Neutrophil (primary cell): ENCODE data around the gene FOXK2.

Experiments
- H3K27ac ChIP-seq: fragments of 200-600 bp; sonication (generic); 2 replicates; pipeline ENCODE4 v1.5.1; 2016; ENCODE audit warnings: mild to moderate bottlenecking, moderate library complexity
- H3K27me3 ChIP-seq: fragments of 200-600 bp; sonication (generic); 2 replicates; pipeline ENCODE4 v1.6.0; 2016; ENCODE audit warnings: mild to moderate bottlenecking
- H3K36me3 ChIP-seq: fragments of 200-600 bp; sonication (generic); 2 replicates; pipeline ENCODE4 v1.5.1; 2017
- H3K4me1 ChIP-seq, 2 experiments: fragments of 200-600 bp in 1 of 2; sonication (generic) in 1 of 2; 1 replicate in 1 of 2; 2 replicates in 1 of 2; pipeline versions ENCODE4 v1.5.1 to v1.6.1; 2013 to 2016; ENCODE audit warnings: low read depth in 1 of 2, low read length in 1 of 2, mild to moderate bottlenecking in 1 of 2, moderate library complexity in 1 of 2; ENCODE audit not compliant: control insufficient read depth in 1 of 2, insufficient read depth in 1 of 2
- H3K4me3 ChIP-seq, 2 experiments: fragments of 200-600 bp in 1 of 2; sonication (generic) in 1 of 2; 1 replicate in 1 of 2; 2 replicates in 1 of 2; pipeline ENCODE4 v1.5.1; 2013 to 2016; ENCODE audit warnings: low read depth in 1 of 2, low read length in 1 of 2, mild to moderate bottlenecking in 1 of 2, moderate library complexity in 1 of 2
- H3K9me3 ChIP-seq: fragments of 200-600 bp; sonication (generic); 2 replicates; pipeline ENCODE4 v1.5.1; 2016
- TF ChIP-seq, protein P1 (sequence below): fragments of 200-600 bp; sonication (generic); IDR thresholded peaks from 2 replicates; pipeline ENCODE4 v1.5.1; 2016; ENCODE audit warnings: antibody characterized with exemption

The FOXK2 gene

DNA sequence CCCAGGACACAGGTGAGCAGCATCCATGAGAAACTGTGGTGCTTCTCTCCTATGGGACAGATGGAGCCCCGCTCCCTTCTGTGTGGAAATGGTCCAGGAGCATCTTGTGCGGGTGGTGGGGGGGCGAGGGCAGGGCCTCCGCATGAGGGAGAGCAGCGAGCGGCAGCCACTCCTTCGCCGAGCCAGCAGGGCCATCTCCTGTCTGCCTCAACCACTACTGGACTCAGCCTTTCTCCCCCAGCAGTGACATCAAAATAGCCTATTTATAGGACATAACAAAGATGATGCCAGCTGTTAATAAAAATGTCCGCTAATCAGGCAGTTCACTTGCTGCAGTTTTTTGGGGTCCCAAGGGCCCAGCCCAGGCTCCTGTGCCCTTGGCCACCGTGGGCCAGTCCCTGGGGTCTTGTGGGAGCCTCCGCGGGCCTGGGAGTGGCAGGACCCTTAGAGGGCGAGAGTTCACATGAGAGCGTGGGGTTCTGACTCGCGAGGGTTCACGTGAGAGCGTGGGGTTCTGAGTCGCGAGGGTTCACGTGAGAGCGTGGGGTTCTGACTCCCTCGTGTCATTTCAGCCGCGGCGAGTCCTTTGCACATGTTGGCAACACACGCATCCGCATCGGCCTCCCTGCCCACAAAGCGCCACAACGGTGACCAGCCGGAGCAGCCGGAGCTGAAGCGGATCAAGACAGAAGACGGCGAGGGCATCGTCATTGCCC, 81.4 kb downstream of the FOXK2 start:
- H3K36me3 ChIP-seq, result peaks cover 96% of the 10 kb centered on the region
- no peak overlapping the region for H3K4me3 ChIP-seq
- no peaks in the 10 kb centered on the region for H3K27me3 ChIP-seq
- TF ChIP-seq, protein P1, sequence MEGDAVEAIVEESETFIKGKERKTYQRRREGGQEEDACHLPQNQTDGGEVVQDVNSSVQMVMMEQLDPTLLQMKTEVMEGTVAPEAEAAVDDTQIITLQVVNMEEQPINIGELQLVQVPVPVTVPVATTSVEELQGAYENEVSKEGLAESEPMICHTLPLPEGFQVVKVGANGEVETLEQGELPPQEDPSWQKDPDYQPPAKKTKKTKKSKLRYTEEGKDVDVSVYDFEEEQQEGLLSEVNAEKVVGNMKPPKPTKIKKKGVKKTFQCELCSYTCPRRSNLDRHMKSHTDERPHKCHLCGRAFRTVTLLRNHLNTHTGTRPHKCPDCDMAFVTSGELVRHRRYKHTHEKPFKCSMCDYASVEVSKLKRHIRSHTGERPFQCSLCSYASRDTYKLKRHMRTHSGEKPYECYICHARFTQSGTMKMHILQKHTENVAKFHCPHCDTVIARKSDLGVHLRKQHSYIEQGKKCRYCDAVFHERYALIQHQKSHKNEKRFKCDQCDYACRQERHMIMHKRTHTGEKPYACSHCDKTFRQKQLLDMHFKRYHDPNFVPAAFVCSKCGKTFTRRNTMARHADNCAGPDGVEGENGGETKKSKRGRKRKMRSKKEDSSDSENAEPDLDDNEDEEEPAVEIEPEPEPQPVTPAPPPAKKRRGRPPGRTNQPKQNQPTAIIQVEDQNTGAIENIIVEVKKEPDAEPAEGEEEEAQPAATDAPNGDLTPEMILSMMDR, result no peak
- no peak overlapping the region for H3K27ac ChIP-seq
- H3K9me3 ChIP-seq, result no peaks in the 10 kb centered on the region
- H3K4me1 ChIP-seq, result peaks cover 0 to 5% of the 10 kb centered on the region in 2 experiments

DNA sequence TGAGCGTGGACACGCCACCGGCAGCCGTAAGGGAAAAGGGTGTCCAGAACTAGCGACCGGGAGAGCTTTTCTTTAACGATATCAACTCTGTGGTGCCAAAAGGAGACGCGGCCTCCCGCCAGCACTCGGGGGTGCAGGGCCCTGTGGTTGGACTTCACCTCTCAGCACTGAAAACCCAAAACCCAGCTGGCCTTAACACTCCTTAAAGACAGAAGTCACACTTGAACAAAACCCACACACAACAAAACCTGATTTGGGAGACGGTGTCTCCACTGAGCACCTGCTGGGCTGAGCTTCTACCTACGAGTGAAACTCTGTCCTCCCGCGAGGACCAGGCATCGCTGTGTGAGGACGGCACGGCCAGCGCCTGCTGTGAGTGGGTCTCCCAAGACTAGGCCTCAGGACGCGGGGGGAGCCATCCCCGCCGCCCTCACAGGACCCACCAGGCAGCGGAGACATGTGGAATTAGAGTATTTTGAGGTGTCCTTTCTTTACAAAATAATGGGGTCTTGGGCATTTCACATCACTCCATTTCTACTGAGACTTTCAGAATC, 82.0 kb downstream of the FOXK2 start:
- H3K27ac ChIP-seq, result no peak overlapping the region
- no peaks in the 10 kb centered on the region for H3K27me3 ChIP-seq
- TF ChIP-seq, protein P1, result no peak
- H3K4me3 ChIP-seq, result no peak overlapping the region
- H3K36me3 ChIP-seq, result peaks cover 96% of the 10 kb centered on the region
- H3K9me3 ChIP-seq, result no peaks in the 10 kb centered on the region
- peaks cover 0 to 5% of the 10 kb centered on the region in 2 experiments for H3K4me1 ChIP-seq

DNA sequence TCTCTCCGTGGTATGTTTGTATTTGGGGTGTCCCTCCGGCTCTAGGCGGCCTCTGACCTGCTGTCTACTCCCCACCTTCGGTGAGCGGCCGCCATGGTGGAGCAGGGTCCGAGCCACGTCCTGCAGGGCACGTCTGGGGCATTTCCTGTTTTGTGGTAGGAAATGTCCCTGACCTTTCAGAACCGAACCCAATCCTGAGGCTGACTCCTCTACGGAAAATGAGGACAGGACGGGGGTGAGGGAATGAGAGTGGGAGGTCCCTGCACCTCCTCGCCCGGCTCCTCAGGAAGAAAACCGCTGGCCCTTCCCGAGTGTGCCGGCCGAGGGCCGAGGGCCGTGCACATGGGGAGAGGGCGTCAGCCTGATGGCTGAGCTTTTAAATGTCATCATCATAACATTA, 83.0 kb downstream of the FOXK2 start:
- H3K9me3 ChIP-seq, result no peaks in the 10 kb centered on the region
- peaks cover 0 to 5% of the 10 kb centered on the region in 2 experiments for H3K4me1 ChIP-seq
- no peaks in the 10 kb centered on the region for H3K27me3 ChIP-seq
- no peak overlapping the region for H3K27ac ChIP-seq
- H3K36me3 ChIP-seq, result peaks cover 86% of the 10 kb centered on the region
- no peak overlapping the region for H3K4me3 ChIP-seq
- TF ChIP-seq, protein P1, result no peak

DNA sequence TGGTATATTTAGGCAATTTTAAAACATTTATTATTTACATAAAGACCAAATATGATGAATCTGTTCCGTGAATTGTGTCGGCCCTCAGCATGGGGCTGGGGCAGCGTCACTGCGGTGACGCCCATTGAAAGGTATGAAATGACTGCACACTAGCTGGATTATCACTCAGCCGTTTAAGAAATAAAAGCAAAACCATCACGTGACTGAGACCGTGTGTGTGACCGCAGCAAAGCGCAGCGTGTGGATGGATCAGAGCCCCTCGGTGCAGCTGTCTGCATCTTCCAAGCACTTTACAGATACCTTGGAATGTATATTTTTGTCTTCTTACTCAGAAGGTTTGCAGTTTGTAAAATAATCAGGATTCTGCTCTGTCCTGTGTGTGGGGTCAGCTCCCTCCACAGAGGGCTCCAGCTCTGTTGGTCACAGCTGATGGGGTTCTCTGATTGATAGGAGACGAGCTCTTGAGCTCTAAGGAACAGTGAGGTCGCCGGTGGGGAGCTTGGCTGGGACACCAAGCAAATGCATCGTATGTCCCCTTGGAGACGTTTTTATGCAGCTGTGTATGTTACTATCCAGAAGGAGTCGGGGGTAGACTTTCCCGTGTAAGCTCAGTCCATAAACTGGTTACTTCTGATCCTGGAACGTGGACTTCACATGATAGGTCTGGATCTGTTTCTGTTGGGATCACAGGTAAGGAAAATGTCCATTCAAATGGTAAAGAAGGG, 83.6 kb downstream of the FOXK2 start:
- H3K4me3 ChIP-seq, result no peak overlapping the region
- peaks cover 0 to 5% of the 10 kb centered on the region in 2 experiments for H3K4me1 ChIP-seq
- no peak overlapping the region for H3K27ac ChIP-seq
- H3K27me3 ChIP-seq, result no peaks in the 10 kb centered on the region
- H3K9me3 ChIP-seq, result no peaks in the 10 kb centered on the region
- H3K36me3 ChIP-seq, result peaks cover 81% of the 10 kb centered on the region
- TF ChIP-seq, protein P1, result no peak

DNA sequence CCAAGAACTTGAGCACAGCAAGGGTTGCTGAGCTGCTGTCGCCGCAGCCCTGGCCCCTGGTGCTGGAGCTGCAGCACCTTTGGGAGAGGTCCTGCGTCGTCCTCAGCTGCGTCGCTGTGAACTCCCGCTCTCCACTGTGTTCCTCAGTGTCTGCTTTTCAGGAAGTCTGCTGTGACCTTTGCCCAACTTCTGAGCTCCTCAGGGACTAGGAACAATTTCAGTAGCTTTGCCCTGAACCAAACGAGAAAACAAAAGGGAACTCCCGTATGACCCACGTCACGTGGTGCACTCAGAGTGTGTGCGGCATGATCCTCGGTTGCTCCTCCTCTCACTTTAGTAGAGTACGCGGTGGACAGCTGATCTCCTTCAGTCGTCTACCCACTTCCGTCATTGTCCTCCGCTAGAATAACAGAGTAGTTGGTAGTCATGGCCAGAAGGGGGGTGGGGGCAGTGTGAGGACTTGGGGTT, 84.5 kb downstream of the FOXK2 start:
- Histone ChIP-seq H3K27me3 (no peaks in the 10 kb centered on the region), H3K9me3 (no peaks in the 10 kb centered on the region), H3K36me3 (peaks cover 74% of the 10 kb centered on the region), H3K4me1 (peaks cover 0 to 5% of the 10 kb centered on the region in 2 experiments), H3K4me3 (no peak overlapping the region), H3K27ac (peak overlapping the region; percentile 59)
- TF ChIP-seq, protein P1, result no peak
